Testis (tissue), 2 donors: Measurements from ENCODE around the gene P2RY8.
"Not testable (repeated sequence)": the region's sequence is repeated elsewhere in the genome, so short reads cannot be mapped to it uniquely, and the experiment has no call there.

ENCODE experiments used
- CTCF ChIP-seq, 3 experiments: fragments of 450-650 bp in 2 of 3; fragments of 200-600 bp in 1 of 3; sonication (generic) in 1 of 3; IDR thresholded peaks; one replicate each; pipeline ENCODE4 v1.5.1; 2016 to 2019; ENCODE audit warnings: antibody characterized with exemption in 3 of 3, mild to moderate bottlenecking in 2 of 3, moderate library complexity in 1 of 3
- POLR2A ChIP-seq: fragments of 450-650 bp; IDR thresholded peaks from one replicate; pipeline ENCODE4 v1.6.1; 2017; ENCODE audit warnings: antibody characterized with exemption, mild to moderate bottlenecking, moderate library complexity

GRCh38 chrX:1539146-1539545 lies 2.2 kb upstream of the P2RY8 start:
- TF ChIP-seq POLR2A; CTCF (IDR thresholded peaks at IDR 0.05): not testable (repeated sequence)
